Measurements from ENCODE around the gene RAD23A. TPM values are rescaled to one million over a fixed set of nuclear protein-coding genes. Genes with fewer than 3 reads are reported as not detected.

The RAD23A gene
- total RNA-seq, 2 experiments from 2014 or later = 189 to 190 TPM

GRCh38 chr19:12965017-12965811, 19.6 kb downstream of the RAD23A start:
- H3K27ac Mint-ChIP-seq = peak overlapping the region; percentile 92
- H3K4me1 Mint-ChIP-seq (ENCODE audit: low read depth) = peaks cover 11% of the 10 kb centered on the region
- ATAC-seq (peak; percentile 96), DNase-seq (peak; percentile 87)
- ChIA-PET POLR2A (interaction anchor here (0.8 to 2.4 kb wide), 13 partner anchors 8 to 183 kb away, joined by 3 to 13 read pairs (median 4); partner anchors contain the start of genes GADD45GIP1 and LYL1), CTCF (interaction anchor here (0.6 to 4.8 kb wide), 86 partner anchors 11 to 358 kb away, joined by 3 to 95 read pairs (median 4); partner anchors contain the start of genes CALR, DNASE2, FARSA and GADD45GIP1)
- intact Hi-C loops (cut with micrococcal nuclease) = no loop called here
- H3K36me3 Mint-ChIP-seq (ENCODE audit: low read depth) = no peaks in the 10 kb centered on the region
- H3K9me3 Mint-ChIP-seq = no peaks in the 10 kb centered on the region
- no peaks in the 10 kb centered on the region for H3K27me3 Mint-ChIP-seq
- H3K4me3 Mint-ChIP-seq = peak overlapping the region; percentile 90
- TF ChIP-seq, protein P1, sequence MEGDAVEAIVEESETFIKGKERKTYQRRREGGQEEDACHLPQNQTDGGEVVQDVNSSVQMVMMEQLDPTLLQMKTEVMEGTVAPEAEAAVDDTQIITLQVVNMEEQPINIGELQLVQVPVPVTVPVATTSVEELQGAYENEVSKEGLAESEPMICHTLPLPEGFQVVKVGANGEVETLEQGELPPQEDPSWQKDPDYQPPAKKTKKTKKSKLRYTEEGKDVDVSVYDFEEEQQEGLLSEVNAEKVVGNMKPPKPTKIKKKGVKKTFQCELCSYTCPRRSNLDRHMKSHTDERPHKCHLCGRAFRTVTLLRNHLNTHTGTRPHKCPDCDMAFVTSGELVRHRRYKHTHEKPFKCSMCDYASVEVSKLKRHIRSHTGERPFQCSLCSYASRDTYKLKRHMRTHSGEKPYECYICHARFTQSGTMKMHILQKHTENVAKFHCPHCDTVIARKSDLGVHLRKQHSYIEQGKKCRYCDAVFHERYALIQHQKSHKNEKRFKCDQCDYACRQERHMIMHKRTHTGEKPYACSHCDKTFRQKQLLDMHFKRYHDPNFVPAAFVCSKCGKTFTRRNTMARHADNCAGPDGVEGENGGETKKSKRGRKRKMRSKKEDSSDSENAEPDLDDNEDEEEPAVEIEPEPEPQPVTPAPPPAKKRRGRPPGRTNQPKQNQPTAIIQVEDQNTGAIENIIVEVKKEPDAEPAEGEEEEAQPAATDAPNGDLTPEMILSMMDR (IDR thresholded peaks at IDR 0.05) = peak; percentile 96

DNA sequence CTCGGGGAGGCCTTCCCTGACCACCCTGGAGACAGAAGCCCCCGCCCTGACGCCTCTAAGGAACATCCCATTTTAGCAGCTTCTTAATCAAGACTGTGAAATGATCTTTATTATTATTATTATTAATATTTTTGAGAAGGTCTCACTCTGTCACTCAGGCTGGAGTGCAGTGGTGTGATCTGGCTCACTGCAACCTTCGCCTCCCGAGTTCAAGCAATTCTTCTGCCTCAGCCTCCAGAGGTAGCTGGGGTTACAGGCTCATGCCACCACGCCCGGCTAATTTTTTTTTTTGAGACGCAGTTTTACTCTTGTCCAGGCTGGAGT, 20.1 kb downstream of the RAD23A start:
- H3K36me3 Mint-ChIP-seq (ENCODE audit: low read depth) = no peaks in the 10 kb centered on the region
- TF ChIP-seq, protein P1 (IDR thresholded peaks at IDR 0.05) = no peak
- CTCF ChIA-PET = interaction anchor here (0.6 to 4.8 kb wide), 82 partner anchors 11 to 358 kb away, joined by 3 to 95 read pairs (median 5); partner anchors contain the start of genes CALR, DNASE2, FARSA and GADD45GIP1
- intact Hi-C loops (cut with micrococcal nuclease) = no loop called here
- peaks cover 12% of the 10 kb centered on the region for H3K4me1 Mint-ChIP-seq (ENCODE audit: low read depth)
- DNase-seq (no peak), ATAC-seq (no peak)
- H3K27me3 Mint-ChIP-seq = no peaks in the 10 kb centered on the region
- peak overlapping the region; percentile 90 for H3K4me3 Mint-ChIP-seq
- H3K9me3 Mint-ChIP-seq = no peaks in the 10 kb centered on the region
- no peak overlapping the region for H3K27ac Mint-ChIP-seq
- POLR2A ChIA-PET = interaction anchor here (0.8 to 2.4 kb wide), 13 partner anchors 9 to 184 kb away, joined by 3 to 13 read pairs (median 4); partner anchors contain the start of genes GADD45GIP1 and LYL1

- ChIA-PET POLR2A (no interaction called here), CTCF (interaction anchor here (0.6 to 4.6 kb wide), 5 partner anchors 9 to 127 kb away, joined by 3 to 82 read pairs (median 20); no protein-coding TSS in a partner anchor)
- no peak for DNase-seq
- TF ChIP-seq, protein P1 (IDR thresholded peaks at IDR 0.05) = no peak
- Mint-ChIP-seq H3K9me3 (no peaks in the 10 kb centered on the region), H3K4me1 (ENCODE audit: low read depth) (peaks cover 12% of the 10 kb centered on the region), H3K4me3 (no peak overlapping the region), H3K27me3 (no peaks in the 10 kb centered on the region), H3K27ac (no peak overlapping the region), H3K36me3 (ENCODE audit: low read depth) (no peaks in the 10 kb centered on the region)
- ATAC-seq = no peak
- intact Hi-C loops (cut with micrococcal nuclease) = no loop called here
Measured at GRCh38 chr19:12967907-12968306, 22.2 kb downstream of the RAD23A start.

- POLR2A ChIA-PET = interaction anchor here (0.6 kb wide), 1 partner anchor 52 kb away, joined by 4 read pairs; no protein-coding TSS in a partner anchor
Measured at GRCh38 chr19:12969292-12969988, 23.8 kb downstream of the RAD23A start, which contains the start of gene DAND5. Gene DAND5, plus strand, starts transcription at chr19:12969576. Its CDS starts 85 bp downstream, at chr19:12969661.

More at GRCh38 chr19:12969292-12969988, 23.8 kb downstream of the RAD23A start, which contains the start of gene DAND5:
- intact Hi-C loops (cut with micrococcal nuclease) = no loop called here
- H3K4me1 Mint-ChIP-seq (ENCODE audit: low read depth) = peaks cover 12% of the 10 kb centered on the region
- H3K27me3 Mint-ChIP-seq = no peaks in the 10 kb centered on the region
- no peaks in the 10 kb centered on the region for H3K9me3 Mint-ChIP-seq
- ATAC-seq = no peak
- no peak within 1 kb of the TSS for H3K4me3 Mint-ChIP-seq
- CTCF ChIA-PET = interaction anchor here (0.6 to 1.2 kb wide), 2 partner anchors 8 to 61 kb away, joined by 3 read pairs; no protein-coding TSS in a partner anchor
- no peak within 1 kb of the TSS for H3K27ac Mint-ChIP-seq
- no peaks in the 10 kb centered on the region for H3K36me3 Mint-ChIP-seq (ENCODE audit: low read depth)
- TF ChIP-seq, protein P1 (IDR thresholded peaks at IDR 0.05) = no peak
- no peak for DNase-seq

Measured in activated CD8-positive, alpha-beta T cell treated with anti-CD3 and anti-CD28 coated beads for 36 hours (primary cell).